ENCODE measurements around the gene DOK6.
"Not testable (repeated sequence)": the region's sequence is repeated elsewhere in the genome, so short reads cannot be mapped to it uniquely, and the experiment has no call there.

DOK6 gene

GRCh38 chr18:69839497-69839896 is 438.8 kb downstream of the DOK6 start:
- no peak for DNase-seq
- TF ChIP-seq GATA1 (IDR thresholded peaks at IDR 0.05; ENCODE audit: low read depth, low read length) (no peak), POLR2A (IDR thresholded peaks at IDR 0.05; ENCODE audit: low read length) (no peak)

- no peak for DNase-seq
- no peak for TF ChIP-seq POLR2A (IDR thresholded peaks at IDR 0.05; ENCODE audit: low read length)
- no peak for TF ChIP-seq GATA1 (IDR thresholded peaks at IDR 0.05; ENCODE audit: low read depth, low read length)
These were observed 439.3 kb downstream of the DOK6 start for GRCh38 chr18:69840001-69840400.

GRCh38 chr18:69840445-69840844 is 439.8 kb downstream of the DOK6 start:
- DNase-seq: no peak
- TF ChIP-seq GATA1 (IDR thresholded peaks at IDR 0.05; ENCODE audit: low read depth, low read length) (no peak), POLR2A (IDR thresholded peaks at IDR 0.05; ENCODE audit: low read length) (no peak)

- no peak for TF ChIP-seq GATA1 (IDR thresholded peaks at IDR 0.05; ENCODE audit: low read depth, low read length)
- TF ChIP-seq POLR2A (IDR thresholded peaks at IDR 0.05; ENCODE audit: low read length): no peak
- no peak for DNase-seq
These were observed 440.4 kb downstream of the DOK6 start for GRCh38 chr18:69841117-69841516.

- TF ChIP-seq GATA1 (IDR thresholded peaks at IDR 0.05; ENCODE audit: low read depth, low read length) (no peak), POLR2A (IDR thresholded peaks at IDR 0.05; ENCODE audit: low read length) (no peak)
- no peak for DNase-seq
These were observed 442.3 kb downstream of the DOK6 start for GRCh38 chr18:69843015-69843414.

- TF ChIP-seq POLR2A (IDR thresholded peaks at IDR 0.05; ENCODE audit: low read length) (no peak), GATA1 (IDR thresholded peaks at IDR 0.05; ENCODE audit: low read depth, low read length) (no peak)
- no peak for DNase-seq
These were observed 444.0 kb downstream of the DOK6 start for GRCh38 chr18:69844656-69845055.

- TF ChIP-seq GATA1 (IDR thresholded peaks at IDR 0.05; ENCODE audit: low read depth, low read length) (no peak), POLR2A (IDR thresholded peaks at IDR 0.05; ENCODE audit: low read length) (no peak)
- no peak for DNase-seq
These were observed 445.2 kb downstream of the DOK6 start for GRCh38 chr18:69845593-69846506.

GRCh38 chr18:69853051-69853450 is 452.4 kb downstream of the DOK6 start:
- TF ChIP-seq GATA1 (IDR thresholded peaks at IDR 0.05; ENCODE audit: low read depth, low read length) (no peak), POLR2A (IDR thresholded peaks at IDR 0.05; ENCODE audit: low read length) (no peak)
- no peak for DNase-seq

GRCh38 chr18:69854455-69854854 is 453.8 kb downstream of the DOK6 start:
- TF ChIP-seq POLR2A (IDR thresholded peaks at IDR 0.05; ENCODE audit: low read length): no peak
- no peak for TF ChIP-seq GATA1 (IDR thresholded peaks at IDR 0.05; ENCODE audit: low read depth, low read length)
- no peak for DNase-seq

- TF ChIP-seq GATA1 (IDR thresholded peaks at IDR 0.05; ENCODE audit: low read depth, low read length) (no peak), POLR2A (IDR thresholded peaks at IDR 0.05; ENCODE audit: low read length) (no peak)
- DNase-seq: no peak
These were observed 458.2 kb downstream of the DOK6 start for GRCh38 chr18:69858897-69859296.

GRCh38 chr18:69864802-69865201 is 464.1 kb downstream of the DOK6 start:
- DNase-seq: not testable (repeated sequence)

- TF ChIP-seq POLR2A (IDR thresholded peaks at IDR 0.05; ENCODE audit: low read length) (no peak), GATA1 (IDR thresholded peaks at IDR 0.05; ENCODE audit: low read depth, low read length) (no peak)
These were observed 465.1 kb downstream of the DOK6 start for GRCh38 chr18:69865776-69866175.

GRCh38 chr18:69866212-69866611 is 465.5 kb downstream of the DOK6 start:
- no peak for TF ChIP-seq POLR2A (IDR thresholded peaks at IDR 0.05; ENCODE audit: low read length)
- TF ChIP-seq GATA1 (IDR thresholded peaks at IDR 0.05; ENCODE audit: low read depth, low read length): no peak
- DNase-seq: no peak

More at GRCh38 chr18:69865776-69866175, 465.1 kb downstream of the DOK6 start:
- DNase-seq: no peak

- TF ChIP-seq GATA1 (IDR thresholded peaks at IDR 0.05; ENCODE audit: low read depth, low read length): no peak
These were observed 470.0 kb downstream of the DOK6 start for GRCh38 chr18:69870736-69871135.

GRCh38 chr18:69871363-69871762 is 470.7 kb downstream of the DOK6 start:
- TF ChIP-seq POLR2A (IDR thresholded peaks at IDR 0.05; ENCODE audit: low read length) (no peak), GATA1 (IDR thresholded peaks at IDR 0.05; ENCODE audit: low read depth, low read length) (no peak)
- no peak for DNase-seq

More at GRCh38 chr18:69870736-69871135, 470.0 kb downstream of the DOK6 start:
- no peak for DNase-seq

Measured in erythroblast (primary cell).